MCF 10A (cell line): ENCODE results near the gene CNST. TPM values are rescaled to one million over a fixed set of nuclear protein-coding genes. Genes with fewer than 3 reads are reported as not detected.
A peak's percentile ranks its signal among the peaks of the same experiment; 100 is the strongest.

Experiments used
- BruUV-seq: library from RNA; stranded (reverse); fragments of 400-500 nt; replicated peaks from 2 replicates; lab custom pipeline; 2021; lab: Mats Ljungman, UMichigan
- CTCF ChIA-PET: fragments of 300-600 bp; sonication (Branson Sonifier 250); formaldehyde crosslinking; extraction: SDS; loops from one replicate; lab custom pipeline; 2021; ENCODE audit warnings: antibody characterized with exemption, inconsistent platforms; lab: Yijun Ruan, JAX
- POLR2A ChIA-PET: fragments of 300-600, 350-650 bp; sonication (Branson Sonifier 250); formaldehyde crosslinking; extraction: SDS; loops from one replicate; lab custom pipeline; 2020; ENCODE audit warnings: antibody characterized with exemption, inconsistent platforms; lab: Yijun Ruan, JAX
- DNase-seq: peaks from one replicate; pipeline ENCODE4 v3.0.0-alpha.2; 2018; ENCODE audit not compliant: unreplicated experiment
- H3K27ac Mint-ChIP-seq: one replicate; pipeline ENCODE4 v1.8.0; 2022; ENCODE audit warnings: mild to moderate bottlenecking, low read depth, mixed read lengths; ENCODE audit not compliant: unreplicated experiment
- H3K27me3 Mint-ChIP-seq: one replicate; pipeline ENCODE4 v1.8.0; 2022; ENCODE audit warnings: mixed read lengths; ENCODE audit not compliant: insufficient read depth, unreplicated experiment
- H3K36me3 Mint-ChIP-seq: one replicate; pipeline ENCODE4 v1.8.0; 2022; ENCODE audit warnings: mild to moderate bottlenecking, moderate library complexity, mixed read lengths; ENCODE audit not compliant: insufficient read depth, unreplicated experiment
- H3K4me1 Mint-ChIP-seq: one replicate; pipeline ENCODE4 v1.8.0; 2022; ENCODE audit warnings: mixed read lengths; ENCODE audit not compliant: insufficient read depth, unreplicated experiment
- H3K4me3 Mint-ChIP-seq: one replicate; pipeline ENCODE4 v1.8.0; 2022; ENCODE audit warnings: mild to moderate bottlenecking, moderate library complexity, mixed read lengths; ENCODE audit not compliant: unreplicated experiment
- H3K9me3 Mint-ChIP-seq: one replicate; pipeline ENCODE4 v1.8.0; 2022; ENCODE audit warnings: mixed read lengths; ENCODE audit not compliant: unreplicated experiment
- intact Hi-C: fragments of 100-400 bp; cut with micrococcal nuclease; formaldehyde crosslinking; loops from 2 replicates; pipeline ENCODE4 v1.14.1; 2022
- total RNA-seq: library from RNA; stranded (reverse); gene quantifications from 2 replicates; pipeline ENCODE4 v1.2.3, GENCODE V29; 2022
- TF ChIP-seq, protein P1 (sequence below): fragments of 200-600 bp; IDR thresholded peaks from one replicate; pipeline ENCODE4 v1.8.0; 2022; ENCODE audit warnings: antibody characterized with exemption, mild to moderate bottlenecking; ENCODE audit not compliant: unreplicated experiment

The CNST gene
- total RNA-seq, 1 experiment from 2014 or later, result 48.3 TPM

DNA sequence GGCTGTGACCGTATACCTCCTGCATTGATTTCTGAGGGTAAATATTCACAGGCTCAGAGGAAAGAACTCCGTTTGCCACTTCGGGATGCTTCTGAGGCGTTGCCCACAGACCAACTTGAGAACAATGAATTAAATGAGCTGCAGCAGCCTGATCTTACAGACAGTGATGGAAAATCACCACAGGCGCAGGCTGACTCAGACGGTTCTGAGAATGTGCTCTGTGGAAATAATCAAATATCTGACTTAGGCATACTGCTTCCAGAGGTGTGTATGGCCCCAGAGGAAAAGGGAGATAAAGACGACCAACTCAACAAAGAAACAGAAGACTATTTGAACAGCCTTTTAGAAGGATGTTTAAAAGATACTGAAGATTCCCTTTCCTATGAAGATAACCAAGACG, 81.3 kb downstream of the CNST start:
- ChIA-PET POLR2A (interaction anchor here (0.6 kb wide), 1 partner anchor 644 kb away, joined by 3 read pairs; no protein-coding TSS in a partner anchor), CTCF (interaction anchor here (0.7 kb wide), 1 partner anchor 15 kb away, joined by 6 read pairs; no protein-coding TSS in a partner anchor)
- DNase-seq, result no peak
- H3K4me1 Mint-ChIP-seq, result no peaks in the 10 kb centered on the region
- TF ChIP-seq, protein P1, sequence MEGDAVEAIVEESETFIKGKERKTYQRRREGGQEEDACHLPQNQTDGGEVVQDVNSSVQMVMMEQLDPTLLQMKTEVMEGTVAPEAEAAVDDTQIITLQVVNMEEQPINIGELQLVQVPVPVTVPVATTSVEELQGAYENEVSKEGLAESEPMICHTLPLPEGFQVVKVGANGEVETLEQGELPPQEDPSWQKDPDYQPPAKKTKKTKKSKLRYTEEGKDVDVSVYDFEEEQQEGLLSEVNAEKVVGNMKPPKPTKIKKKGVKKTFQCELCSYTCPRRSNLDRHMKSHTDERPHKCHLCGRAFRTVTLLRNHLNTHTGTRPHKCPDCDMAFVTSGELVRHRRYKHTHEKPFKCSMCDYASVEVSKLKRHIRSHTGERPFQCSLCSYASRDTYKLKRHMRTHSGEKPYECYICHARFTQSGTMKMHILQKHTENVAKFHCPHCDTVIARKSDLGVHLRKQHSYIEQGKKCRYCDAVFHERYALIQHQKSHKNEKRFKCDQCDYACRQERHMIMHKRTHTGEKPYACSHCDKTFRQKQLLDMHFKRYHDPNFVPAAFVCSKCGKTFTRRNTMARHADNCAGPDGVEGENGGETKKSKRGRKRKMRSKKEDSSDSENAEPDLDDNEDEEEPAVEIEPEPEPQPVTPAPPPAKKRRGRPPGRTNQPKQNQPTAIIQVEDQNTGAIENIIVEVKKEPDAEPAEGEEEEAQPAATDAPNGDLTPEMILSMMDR, result no peak
- TSS peak; percentile 46 for BruUV-seq
- H3K36me3 Mint-ChIP-seq, result peaks cover 67% of the 10 kb centered on the region
- intact Hi-C loops, result no loop called here
- H3K9me3 Mint-ChIP-seq, result peaks cover 5% of the 10 kb centered on the region
- H3K27me3 Mint-ChIP-seq, result no peaks in the 10 kb centered on the region
- no peak overlapping the region for H3K27ac Mint-ChIP-seq
- H3K4me3 Mint-ChIP-seq, result no peak overlapping the region

- DNase-seq, result no peak
- intact Hi-C loops, result no loop called here
- TF ChIP-seq, protein P1, result no peak
- Mint-ChIP-seq H3K9me3 (no peaks in the 10 kb centered on the region), H3K4me3 (no peak overlapping the region), H3K27ac (peak overlapping the region; percentile 3), H3K36me3 (peaks cover 76% of the 10 kb centered on the region), H3K27me3 (no peaks in the 10 kb centered on the region), H3K4me1 (no peaks in the 10 kb centered on the region)
- no TSS peak for BruUV-seq
- ChIA-PET CTCF (interaction anchor here (0.6 to 4.8 kb wide), 4 partner anchors 19 to 151 kb away, joined by 3 to 29 read pairs (median 4); no protein-coding TSS in a partner anchor), POLR2A (no interaction called here)
Observed at GRCh38 chr1:246651012-246651695, 84.9 kb downstream of the CNST start.

DNA sequence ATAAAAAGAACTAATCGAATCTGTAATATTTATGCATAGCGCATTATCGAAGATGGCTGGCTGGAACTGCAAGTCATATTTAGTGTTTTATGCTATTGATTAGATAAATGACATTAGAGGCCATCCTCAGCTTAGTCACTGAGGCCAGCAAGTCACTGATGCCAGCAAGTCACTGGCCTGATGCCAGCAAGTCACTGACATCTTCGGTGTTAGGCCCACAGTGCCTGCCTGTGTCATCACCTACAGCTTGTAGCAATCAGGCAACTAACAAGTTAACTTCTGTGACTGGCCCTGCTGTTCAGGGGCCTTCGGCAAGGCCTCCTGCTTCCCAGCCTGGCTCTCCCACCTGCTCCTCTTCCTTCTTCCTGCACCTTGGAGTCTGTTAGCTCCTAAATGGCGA, 92.3 kb downstream of the CNST start:
- Mint-ChIP-seq H3K27me3 (no peaks in the 10 kb centered on the region), H3K27ac (no peak overlapping the region), H3K9me3 (no peaks in the 10 kb centered on the region), H3K4me1 (no peaks in the 10 kb centered on the region), H3K4me3 (no peak overlapping the region), H3K36me3 (peaks cover 86% of the 10 kb centered on the region)
- POLR2A ChIA-PET, result interaction anchor here (1.8 kb wide), 1 partner anchor 10 kb away, joined by 8 read pairs; no protein-coding TSS in a partner anchor
- BruUV-seq, result no TSS peak
- TF ChIP-seq, protein P1, result no peak
- no peak for DNase-seq
- CTCF ChIA-PET, result interaction anchor here (0.5 to 2.3 kb wide), 3 partner anchors 31 to 144 kb away, joined by 3 to 15 read pairs (median 3); no protein-coding TSS in a partner anchor
- intact Hi-C loops, result no loop called here

GRCh38 chr1:246659594-246660140, 93.4 kb downstream of the CNST start:
- DNase-seq, result no peak
- TF ChIP-seq, protein P1, result no peak
- Mint-ChIP-seq H3K27me3 (no peaks in the 10 kb centered on the region), H3K27ac (no peak overlapping the region), H3K4me1 (no peaks in the 10 kb centered on the region), H3K36me3 (peaks cover 78% of the 10 kb centered on the region), H3K4me3 (no peak overlapping the region), H3K9me3 (no peaks in the 10 kb centered on the region)
- CTCF ChIA-PET, result interaction anchor here (0.5 to 2.3 kb wide), 11 partner anchors 7 to 1467 kb away, joined by 3 to 15 read pairs (median 3); no protein-coding TSS in a partner anchor
- intact Hi-C loops, result no loop called here
- no TSS peak for BruUV-seq
- POLR2A ChIA-PET, result interaction anchor here (0.7 to 1.8 kb wide), 3 partner anchors 9 to 99 kb away, joined by 3 to 8 read pairs (median 3); no protein-coding TSS in a partner anchor
